Measurements from ENCODE around the gene BEND3.
"Not testable (repeated sequence)": the region's sequence is repeated elsewhere in the genome, so short reads cannot be mapped to it uniquely, and the experiment has no call there.

Gene BEND3

DNA sequence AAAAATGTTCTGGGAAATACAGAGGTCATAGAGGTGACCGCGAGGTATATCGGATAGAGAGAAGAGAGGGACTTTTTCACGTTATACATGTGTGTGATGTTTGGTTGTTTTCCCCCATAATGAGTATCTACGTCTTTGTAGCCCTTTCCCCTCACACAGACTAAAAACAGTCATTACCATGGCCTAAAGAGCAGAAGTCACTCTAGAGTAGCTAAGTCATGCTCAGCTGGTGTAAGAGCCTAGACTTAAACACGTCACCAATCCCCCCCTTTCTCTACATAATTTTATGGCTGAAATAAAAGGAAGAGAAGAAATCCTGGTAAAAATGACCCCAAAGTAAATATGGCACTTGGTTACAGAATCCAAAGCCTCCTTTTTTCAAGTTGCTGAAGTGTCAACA, 6.0 kb upstream of the BEND3 start:
- no peak for DNase-seq (ENCODE audit: low spot score)

DNA sequence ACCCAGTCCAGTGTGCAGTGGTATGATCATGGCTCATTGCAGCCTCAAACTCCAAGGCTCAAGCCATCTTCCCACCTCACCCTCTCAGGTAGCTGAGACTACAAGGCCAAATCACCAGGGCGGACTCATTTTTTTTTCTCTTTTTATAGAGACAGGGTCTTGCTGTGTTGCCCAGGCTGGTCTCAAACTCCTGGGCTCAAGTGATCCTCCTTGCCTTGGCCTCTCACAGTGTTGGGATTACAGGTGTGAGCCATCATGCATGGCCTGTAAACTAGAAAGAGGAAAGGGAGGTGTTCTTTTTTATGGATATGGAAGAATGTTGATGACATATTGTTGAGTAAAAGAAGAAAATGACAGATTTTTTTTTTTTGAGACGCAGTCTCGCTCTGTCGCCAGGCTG, 5.1 kb upstream of the BEND3 start:
- DNase-seq (ENCODE audit: low spot score): no peak

DNA sequence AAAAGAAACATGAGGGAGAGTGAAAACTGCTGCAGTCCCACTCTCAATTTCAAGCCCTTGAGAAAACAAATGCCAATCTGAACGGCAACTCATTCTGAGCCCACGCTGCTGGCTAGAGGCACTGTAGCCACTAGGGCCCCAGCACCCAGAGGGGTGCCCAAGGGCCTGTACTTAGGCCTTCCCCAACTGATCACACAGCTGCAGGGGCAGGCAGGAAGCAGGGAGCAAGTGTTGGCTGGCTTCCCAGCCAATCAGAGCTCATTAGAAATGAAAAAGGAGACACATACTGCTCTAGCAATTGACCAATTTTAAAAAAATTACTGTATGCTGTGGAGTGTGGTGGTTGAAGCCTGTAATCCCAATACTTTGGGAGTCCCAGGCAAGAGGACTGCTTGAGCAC, 3.7 kb upstream of the BEND3 start:
- no peak for DNase-seq (ENCODE audit: low spot score)

DNA sequence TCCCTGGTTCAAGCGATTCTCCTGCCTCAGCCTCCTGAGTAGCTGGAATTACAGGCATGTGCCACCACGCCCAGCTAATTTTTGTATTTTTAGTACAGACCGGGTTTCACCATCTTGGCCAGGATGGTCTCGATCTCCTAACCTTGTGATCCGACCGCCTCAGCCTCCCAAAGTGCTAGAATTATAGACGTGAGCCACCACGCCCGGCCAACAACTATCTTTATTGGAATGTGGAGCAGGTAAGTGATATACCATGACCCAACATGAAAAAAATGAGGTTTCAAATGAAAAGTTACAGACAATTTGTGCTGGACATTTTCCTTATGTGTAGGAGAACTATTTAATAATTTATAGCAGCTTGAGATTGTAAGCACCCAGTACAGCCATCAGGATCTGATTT, 3.2 kb upstream of the BEND3 start:
- DNase-seq (ENCODE audit: low spot score): not testable (repeated sequence)

DNA sequence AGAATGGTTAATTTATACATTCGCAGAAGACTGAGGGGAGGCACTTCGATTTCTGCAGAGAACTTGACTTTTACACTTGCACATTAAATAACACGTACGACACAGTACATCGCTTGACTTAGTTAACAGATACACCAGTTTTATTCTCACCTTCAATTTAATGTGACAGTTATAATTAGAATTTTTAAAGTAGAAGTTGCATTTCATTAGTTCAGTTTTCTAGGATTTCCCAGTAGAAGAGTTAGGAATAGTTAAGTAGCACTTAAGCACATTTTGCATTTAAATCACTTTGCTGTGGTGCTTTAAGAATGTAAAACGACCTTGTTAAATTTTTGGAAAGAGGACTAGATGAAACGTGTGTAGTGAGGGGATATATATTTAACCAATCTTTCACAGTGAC, 1.6 kb upstream of the BEND3 start:
- no peak for DNase-seq (ENCODE audit: low spot score)

DNA sequence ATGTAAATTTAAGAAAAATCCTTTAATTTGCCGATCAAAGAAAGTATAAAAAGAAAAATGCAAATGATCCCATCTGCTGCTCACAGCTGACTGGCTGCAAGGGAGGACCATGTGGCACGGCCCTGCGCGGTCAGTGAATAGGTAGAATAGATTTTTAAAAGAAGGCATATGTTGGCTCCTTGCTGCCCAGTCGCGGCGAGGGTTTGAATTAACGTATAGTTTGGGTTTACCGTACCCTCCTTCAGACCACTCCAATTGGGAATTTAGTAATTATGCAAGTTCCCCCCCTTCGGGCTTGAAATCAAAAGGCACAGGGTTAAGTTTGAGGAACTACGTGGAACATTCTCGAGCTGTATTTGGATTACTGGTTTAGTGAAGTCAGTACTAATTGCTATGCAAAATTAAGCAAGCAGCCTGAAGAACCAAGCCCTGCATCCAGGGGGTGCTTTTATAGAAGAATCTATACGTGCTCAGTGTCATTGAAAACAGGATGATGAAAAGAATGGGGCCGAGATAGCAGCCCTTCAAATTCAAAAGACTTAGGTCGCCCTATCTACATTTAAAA, 1.1 kb upstream of the BEND3 start:
- DNase-seq (ENCODE audit: low spot score): no peak

DNA sequence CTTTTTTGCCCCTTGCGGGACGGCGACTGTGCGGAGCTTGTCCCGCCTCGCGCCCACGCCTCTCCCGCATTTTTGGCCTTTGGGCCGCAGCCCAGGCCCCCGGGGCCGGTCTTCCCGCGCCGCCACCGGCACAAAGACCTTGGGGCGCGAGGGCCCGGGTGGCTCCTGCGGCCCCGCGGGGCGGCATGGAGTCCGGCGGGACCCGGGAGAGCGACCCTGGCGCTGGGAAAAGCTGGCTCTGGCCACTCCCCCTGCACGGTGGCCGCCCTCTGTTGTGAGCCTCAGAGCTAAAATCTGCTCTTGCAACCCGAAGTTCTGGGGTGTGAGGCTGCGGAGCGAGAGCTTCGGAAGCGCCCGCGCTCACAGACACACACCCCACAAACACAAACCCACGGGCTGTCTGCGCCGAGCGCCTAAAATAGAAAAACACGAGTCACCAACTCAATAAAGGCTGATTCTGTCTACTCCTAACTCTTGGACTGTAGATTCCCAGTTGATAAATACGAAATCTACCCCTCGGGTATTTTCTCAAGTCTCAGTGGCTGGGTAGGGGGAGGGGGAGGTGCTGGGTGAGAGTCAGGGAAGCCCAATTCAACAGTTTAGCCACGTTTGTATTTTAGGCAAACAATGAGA, 496 bp upstream of the BEND3 start:
- peak; percentile 37 for DNase-seq (ENCODE audit: low spot score)

DNA sequence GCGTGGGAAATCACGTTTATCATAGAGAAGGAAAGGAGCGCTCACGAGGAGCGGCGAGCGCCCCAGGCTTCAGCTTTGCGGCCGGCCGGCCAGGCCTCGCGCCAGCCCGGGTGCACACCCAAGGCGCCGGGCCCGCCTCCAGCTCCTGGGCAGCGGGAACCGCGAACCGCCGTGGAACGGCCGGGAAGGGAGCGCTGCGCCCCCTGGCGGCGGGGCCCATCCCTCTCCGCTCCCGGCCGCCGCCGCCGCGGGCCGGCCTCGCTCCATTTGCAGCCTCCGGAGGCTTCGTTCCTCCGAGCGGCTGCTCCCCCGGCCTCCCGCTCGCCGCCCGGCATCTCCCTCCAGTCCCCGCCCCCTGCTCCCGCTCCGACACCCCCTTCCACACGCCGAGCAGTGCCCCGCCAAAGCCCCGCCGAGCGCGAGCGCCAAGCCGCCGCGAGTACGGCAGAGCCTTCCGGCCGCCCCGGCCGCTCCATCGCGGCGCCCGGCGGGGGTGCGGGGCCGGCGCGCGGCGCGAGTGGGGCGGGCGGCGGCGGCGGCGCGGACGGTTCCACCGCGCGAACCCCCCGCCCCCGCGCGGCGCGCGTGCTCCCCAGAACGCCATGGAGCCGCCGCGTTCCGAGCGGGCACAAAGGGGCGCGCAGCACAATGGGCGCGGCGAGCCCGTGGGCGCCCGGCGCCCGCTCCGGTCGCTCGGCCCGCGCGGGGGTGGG, 946 bp downstream of the BEND3 start:
- DNase-seq (ENCODE audit: low spot score): peak; percentile 86

DNA sequence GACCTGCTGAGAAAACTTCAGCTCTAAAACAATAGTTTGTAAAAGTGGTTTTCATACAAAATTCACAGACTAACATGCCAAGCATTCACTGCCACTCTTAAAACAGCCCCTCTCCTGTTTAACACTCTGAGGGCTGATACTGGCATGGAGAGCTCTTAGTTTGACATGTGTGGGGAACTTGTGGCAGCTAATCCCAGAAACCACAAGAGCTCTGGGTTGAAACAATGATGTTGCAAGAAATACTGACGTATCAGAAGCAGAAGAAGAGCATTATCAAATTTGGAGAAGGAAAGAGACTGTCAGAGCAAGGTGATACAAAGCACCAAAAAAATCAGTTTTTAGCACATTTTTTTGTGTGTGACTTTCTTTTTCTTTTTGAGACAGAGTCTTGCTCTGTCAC, 5.1 kb downstream of the BEND3 start:
- DNase-seq (ENCODE audit: low spot score): no peak

DNA sequence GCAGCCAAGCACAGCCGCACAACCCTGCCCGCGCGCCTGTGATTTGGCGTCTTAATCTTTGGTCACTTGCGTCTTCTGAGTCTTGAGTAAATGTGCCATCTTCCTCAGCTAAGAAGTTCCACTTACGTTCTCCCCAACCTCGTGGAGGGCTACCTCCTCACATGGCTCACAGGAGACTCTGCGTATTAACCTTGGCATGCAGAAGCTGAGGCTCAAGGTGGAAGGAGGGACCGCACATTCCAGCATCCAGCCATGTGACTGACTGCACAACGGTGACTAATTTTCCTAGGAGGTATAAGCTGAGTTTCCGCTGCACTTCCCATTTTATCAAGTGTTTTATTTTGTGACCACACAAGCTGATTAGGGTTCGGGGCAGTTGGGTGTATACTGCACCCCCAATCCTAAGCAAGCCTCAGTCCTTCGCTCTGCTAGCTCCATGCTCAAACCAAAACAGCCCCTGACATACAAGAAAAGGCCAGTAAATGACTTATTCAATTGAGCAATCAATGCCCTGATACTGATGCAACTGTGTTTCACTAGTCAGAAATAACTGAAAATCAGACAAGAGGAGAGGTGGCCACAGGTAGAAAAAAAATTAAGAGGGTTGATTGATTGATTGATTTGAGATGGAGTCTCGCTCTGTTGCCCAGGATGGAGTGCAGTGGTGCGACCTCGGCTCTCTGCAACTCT, 7.0 kb downstream of the BEND3 start:
- DNase-seq (ENCODE audit: low spot score): no peak

DNA sequence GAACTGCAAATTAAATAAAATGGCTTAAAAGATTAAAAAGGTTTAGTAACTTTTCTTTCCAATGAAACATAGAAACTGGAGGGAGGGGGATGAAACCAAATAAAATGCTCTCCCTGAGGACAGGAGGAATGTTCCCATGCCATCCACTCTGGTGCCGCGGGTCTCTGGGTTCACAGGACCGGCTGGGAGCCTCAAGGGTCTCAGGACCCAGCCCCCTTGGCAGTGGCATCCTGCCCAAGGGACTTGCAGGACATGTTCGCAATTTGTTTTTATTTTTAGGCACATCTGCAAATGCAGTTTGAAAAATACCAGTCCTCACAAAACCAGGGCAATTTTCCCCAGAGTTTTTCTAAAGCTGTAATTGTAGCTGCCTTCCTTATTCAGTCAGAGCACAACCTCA, 7.5 kb downstream of the BEND3 start:
- DNase-seq (ENCODE audit: low spot score): no peak

DNA sequence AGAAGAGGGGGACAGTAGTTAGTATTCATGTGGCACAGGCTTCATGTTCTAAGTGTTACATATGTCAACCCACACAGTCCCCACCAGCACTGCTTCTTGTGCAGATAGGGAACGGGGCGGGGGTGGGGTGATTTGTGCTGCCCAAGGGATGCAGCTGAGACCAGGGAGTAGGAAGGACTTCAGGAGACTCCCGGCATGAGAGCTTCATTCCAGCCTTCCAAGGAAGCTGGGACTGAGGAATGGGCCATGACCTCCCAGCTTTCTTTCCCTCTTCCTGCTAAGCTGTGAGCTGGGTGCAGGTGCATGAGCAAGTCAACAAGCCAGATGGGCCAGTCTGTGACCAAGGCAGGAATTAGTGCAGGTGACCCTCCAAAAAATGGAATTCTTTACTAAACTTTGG, 9.2 kb downstream of the BEND3 start:
- DNase-seq (ENCODE audit: low spot score): no peak

DNA sequence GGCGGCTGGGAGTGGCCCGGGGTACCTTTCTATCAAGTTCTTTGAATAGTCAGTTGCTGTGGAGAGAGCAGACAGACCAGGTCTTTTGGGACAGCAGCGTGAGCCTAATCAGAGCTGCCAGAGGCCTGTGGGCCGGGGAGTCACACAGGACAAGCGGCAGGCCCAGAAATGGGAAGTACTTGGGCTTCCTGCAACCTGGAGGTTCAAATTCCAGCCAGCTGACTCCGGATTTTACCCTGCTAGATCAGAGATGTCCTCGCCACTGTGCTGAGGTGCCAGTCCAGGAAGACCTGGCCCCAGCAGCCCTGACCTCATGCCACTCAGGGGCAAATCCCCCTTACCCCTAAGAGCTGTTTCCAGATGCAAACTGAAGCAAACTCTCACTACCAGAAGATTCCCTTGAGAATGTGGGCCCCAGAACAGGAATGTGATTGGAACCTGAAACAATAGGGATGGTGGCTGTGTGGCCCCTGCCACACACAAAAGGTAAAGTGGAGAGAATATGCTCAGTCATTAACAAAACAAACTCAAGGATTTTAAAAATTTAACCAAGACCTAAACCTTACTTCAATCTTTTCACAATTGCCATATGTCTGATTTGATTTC, 9.7 kb downstream of the BEND3 start:
- no peak for DNase-seq (ENCODE audit: low spot score)

DNA sequence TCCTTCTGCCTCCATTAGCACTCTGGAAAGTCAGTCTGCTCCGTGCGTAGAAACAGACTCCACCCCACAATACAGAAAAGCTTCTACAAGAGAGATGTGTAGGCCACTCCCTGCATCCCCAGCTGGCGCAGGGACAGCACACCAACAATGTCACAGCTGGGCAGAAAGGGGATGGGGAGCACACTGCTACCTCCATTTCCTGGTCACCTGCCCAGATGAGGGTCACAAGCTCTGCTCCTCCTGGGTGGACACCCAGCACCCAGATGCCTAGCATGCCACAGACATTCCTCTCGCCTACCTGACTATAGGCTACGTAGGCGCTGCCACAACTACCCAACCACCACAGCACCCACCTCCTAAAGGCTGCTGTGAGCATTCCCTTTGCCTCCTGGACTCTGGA, 12.2 kb downstream of the BEND3 start:
- no peak for DNase-seq (ENCODE audit: low spot score)

DNA sequence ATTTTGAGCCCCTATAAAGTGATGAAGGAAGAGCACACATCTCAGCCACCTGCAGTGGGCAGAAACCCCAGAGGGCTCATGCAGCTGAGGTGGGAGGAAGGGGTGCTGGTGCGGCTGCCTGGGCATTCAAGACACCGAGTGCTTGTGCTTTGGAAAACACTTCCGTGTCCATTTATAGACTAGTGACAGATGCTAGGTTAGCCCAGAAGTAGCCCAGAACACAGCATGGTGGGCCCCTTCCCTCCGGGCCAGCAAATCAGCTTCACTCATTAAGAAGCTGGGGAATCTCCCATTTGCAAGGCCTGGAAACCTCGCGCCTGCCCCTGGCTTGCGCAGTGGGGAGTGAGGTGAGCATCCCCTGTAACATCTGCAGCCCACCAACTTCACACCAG, 12.9 kb downstream of the BEND3 start:
- no peak for DNase-seq (ENCODE audit: low spot score)

DNA sequence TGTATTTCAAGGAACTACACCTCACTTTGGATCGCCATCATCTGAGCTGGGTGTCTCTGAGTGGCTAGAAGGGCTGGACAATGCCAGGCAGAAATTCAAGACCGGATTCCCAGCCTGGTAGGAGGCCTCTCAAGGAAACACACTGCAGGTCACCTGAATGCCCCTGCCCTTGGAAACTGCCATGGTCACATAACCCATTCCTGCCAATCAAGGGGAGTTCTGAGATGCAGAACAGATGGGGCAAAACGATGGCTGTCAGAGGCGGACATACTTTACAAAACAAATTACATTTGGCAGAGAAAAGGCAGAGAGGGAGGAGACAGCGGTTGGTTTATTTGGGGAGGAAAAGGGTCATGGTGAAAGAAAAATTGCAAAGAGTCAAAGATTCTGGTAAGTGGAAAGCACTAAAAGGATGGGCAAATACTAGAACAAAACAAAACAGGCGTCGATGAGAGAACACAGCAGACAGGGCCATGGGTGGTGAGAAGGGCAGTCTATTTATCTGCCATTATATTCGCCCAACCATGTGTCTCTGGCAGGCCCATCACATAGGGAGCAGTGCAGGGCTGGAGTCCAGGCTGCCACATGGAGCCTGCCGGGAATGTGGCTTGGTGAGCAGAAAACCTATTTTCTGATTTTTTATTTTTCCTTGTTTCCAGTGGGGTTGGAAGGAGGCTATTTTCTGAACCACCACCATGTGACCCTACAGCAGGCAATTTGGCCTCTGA, 13.5 kb downstream of the BEND3 start:
- no peak for DNase-seq (ENCODE audit: low spot score)

DNA sequence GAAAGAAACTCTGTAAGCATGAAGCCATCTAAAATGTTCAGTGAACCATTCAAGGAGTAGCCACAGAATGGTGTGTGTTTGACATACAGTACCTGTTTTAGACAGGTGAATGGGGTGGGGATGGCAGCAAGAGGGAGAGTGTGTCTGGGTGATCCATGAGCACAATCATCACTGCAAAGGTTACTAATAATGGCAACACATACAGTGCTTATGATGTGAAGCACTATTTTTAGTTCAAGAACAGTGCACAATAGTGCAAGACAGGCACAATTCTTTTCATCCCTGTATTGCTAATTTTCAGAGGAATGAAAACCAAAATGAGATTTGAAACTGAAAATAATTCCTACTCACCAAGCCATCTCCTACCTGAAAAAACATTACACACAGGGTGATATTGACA, 14.1 kb downstream of the BEND3 start:
- no peak for DNase-seq (ENCODE audit: low spot score)

DNA sequence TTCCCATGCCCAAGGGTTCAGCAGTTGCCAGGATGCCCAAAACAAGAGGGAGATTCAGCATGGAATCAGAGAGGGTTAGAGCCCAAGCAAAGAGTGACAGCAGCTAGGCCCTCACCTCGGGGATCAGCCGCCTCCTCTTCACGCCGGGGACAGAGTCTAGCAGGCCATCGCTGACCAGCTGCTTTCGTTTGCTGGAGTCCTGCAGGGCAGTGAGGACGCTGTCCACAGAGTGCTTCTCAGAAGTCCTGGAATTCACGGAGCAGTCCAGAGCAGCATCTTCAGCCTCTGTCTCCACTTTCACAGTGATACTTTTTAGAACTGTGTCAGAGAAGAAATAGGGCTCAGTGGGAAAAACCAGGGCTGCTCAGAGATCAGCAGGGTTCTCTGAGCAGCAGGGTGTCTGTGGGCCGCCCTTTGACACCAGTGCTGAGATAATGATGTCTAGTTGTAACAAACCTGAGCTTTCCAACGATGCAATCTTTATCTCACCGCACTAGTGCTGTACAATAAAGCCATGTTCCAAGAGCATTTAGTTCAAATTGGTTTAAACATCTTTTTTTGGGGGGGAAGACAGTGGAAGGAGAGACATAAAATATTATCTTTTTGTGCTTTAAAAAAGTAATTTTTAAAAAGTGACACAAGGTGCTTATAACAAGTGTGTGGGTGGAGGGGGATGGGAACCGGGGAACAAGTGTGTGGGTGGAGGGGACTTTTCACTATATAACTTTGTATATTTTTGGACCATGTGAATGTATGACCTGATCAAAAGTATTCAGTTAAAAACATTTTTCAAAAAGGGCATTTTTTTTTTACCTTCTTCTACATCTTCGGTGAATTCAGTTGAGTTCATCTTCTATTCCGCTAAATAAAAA, 16.6 kb downstream of the BEND3 start:
- DNase-seq (ENCODE audit: low spot score): no peak

DNA sequence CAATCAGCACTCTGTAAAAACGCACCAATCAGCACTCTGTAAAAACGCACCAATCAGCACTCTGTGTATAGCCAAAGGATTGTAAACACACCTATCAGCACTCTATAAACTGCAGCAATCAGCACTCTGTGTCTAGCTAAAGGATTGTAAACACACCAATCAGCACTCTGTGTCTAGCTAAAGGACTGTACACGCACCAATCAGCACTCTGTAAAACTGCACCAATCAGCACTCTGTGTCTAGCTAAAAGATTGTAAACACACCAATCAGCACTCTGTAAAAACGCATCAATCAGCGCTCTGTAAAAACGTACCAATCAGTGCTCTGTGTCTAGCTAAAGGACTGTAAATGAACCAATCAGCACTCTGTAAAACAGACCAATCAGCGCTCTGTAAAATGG, 30.9 kb downstream of the BEND3 start:
- not testable (repeated sequence) for DNase-seq (ENCODE audit: low spot score)

DNA sequence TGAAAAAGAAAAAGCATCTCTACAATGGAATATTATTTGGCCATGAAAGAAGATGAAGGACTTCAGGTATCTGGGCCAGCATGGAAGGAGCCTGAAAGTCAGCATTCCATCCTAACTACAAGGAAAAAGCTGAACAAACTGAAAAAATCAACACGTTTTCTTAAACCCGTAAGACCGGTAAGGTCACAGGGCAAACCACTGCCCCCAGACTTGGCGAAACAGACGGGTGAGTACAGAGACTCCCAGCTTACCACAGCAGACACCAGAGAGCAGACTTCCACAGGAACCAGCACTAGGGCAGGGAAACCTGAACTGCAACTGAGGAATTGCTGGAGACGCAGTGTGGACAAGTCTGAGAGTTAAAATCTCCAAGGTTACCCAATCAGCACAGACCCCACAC, 31.4 kb downstream of the BEND3 start:
- no peak for DNase-seq (ENCODE audit: low spot score)

All from putamen (tissue), 1 donor.